Adrenal gland (tissue), 5 donors: ENCODE results near the gene ESYT2.

Experiments used
- POLR2A ChIP-seq, 2 donors: fragments of 450-650 bp; IDR thresholded peaks; one replicate each; pipeline ENCODE4 v1.6.1; 2017; ENCODE audit warnings: antibody characterized with exemption in 2 of 2, mild to moderate bottlenecking in 2 of 2, moderate library complexity in 1 of 2
- TF ChIP-seq, protein P1 (sequence below), 6 experiments: fragments of 450-650 bp in 4 of 6; fragments of 200-600 bp in 2 of 6; sonication (generic) in 1 of 6; IDR thresholded peaks; 1 replicate in 5 of 6; 2 replicates in 1 of 6; pipeline versions ENCODE4 v1.5.1 to v1.8.0; 2016 to 2021; ENCODE audit warnings: antibody characterized with exemption in 6 of 6, mild to moderate bottlenecking in 2 of 6, moderate library complexity in 1 of 6
- donor health status: DM: no; HTN: no; CAD: no.

DNA sequence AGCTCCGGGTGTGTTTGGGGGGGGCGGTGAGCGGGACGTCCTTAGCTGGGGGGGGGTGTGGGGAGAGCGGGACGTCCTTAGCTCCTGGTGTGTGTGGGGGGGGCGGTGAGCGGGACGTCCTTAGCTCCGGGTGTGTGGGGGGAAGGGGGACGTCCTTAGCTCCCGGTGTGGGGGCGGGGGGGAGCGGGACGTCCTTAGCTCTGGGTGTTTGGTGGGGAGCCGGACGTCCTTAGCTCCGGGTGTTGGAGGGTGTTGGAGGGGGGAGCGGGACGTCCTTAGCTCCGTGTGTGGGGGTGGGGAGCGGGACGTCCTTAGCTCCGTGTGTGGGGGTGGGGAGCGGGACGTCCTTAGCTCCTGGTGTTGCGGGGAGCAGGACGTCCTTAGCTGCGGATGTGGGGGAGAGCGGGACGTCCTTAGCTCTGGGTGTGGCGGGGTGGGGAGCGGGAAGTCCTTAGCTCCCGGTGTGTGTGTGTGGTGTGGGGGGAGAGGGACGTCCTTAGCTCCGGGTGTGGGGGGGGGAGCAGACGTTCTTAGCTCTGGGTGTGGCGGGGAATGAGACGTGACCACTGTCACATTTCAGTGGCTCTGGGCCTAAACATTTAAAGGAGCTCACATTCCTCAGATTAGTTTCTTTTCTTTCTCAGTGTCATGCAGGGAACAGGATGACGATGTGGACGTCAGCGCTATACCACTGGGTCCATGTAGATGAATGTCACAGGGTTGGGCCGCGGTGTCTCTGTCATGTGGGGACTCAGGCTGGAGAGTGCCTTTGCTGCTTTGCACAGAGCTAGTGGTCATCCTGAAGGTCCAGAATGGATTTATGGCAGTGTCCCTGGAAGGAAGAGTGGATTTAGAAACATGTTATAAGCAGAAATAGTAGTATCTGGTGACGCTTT lies 34.5 kb upstream of the ESYT2 start:
- TF ChIP-seq, protein P1, sequence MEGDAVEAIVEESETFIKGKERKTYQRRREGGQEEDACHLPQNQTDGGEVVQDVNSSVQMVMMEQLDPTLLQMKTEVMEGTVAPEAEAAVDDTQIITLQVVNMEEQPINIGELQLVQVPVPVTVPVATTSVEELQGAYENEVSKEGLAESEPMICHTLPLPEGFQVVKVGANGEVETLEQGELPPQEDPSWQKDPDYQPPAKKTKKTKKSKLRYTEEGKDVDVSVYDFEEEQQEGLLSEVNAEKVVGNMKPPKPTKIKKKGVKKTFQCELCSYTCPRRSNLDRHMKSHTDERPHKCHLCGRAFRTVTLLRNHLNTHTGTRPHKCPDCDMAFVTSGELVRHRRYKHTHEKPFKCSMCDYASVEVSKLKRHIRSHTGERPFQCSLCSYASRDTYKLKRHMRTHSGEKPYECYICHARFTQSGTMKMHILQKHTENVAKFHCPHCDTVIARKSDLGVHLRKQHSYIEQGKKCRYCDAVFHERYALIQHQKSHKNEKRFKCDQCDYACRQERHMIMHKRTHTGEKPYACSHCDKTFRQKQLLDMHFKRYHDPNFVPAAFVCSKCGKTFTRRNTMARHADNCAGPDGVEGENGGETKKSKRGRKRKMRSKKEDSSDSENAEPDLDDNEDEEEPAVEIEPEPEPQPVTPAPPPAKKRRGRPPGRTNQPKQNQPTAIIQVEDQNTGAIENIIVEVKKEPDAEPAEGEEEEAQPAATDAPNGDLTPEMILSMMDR (IDR thresholded peaks at IDR 0.05) = no peak
- TF ChIP-seq POLR2A (IDR thresholded peaks at IDR 0.05) = peak in 1 of 2 donors; percentile 67
